Panc1 (cell line): ENCODE measurements around the gene DGKG. TPM values are rescaled to one million over a fixed set of nuclear protein-coding genes. Genes with fewer than 3 reads are reported as not detected.

Source experiments
- ATAC-seq: fragments of 200-7000 bp; cut with Tn5 transposase; 2 replicates; pipeline ENCODE4 v1.9.1; 2020; ENCODE audit warnings: mild to moderate bottlenecking, moderate library complexity
- BruUV-seq: library from RNA; stranded (reverse); fragments of 400-500 nt; replicated peaks from 2 replicates; lab custom pipeline; 2021; lab: Mats Ljungman, UMichigan
- CTCF ChIA-PET: fragments of 300-600 bp; sonication (Branson Sonifier 250); formaldehyde crosslinking; loops from one replicate; lab custom pipeline; 2022; ENCODE audit warnings: antibody characterized with exemption; lab: Charles Lee
- POLR2A ChIA-PET: fragments of 300-600 bp; sonication (Branson Sonifier 250); formaldehyde crosslinking; loops from one replicate; lab custom pipeline; 2022; ENCODE audit warnings: antibody characterized with exemption; lab: Charles Lee
- DNase-seq: peaks from one replicate; pipeline ENCODE4 v3.0.0-alpha.2; 2010; ENCODE audit warnings: low read depth, low spot score
- H3K27ac ChIP-seq: 2 replicates; pipeline ENCODE4 v1.5.1; 2011; ENCODE audit warnings: mild to moderate bottlenecking, low read length, inconsistent platforms
- H3K27me3 ChIP-seq: fragments of 200-500 bp; sonication (Bioruptor generic); 2 replicates; pipeline ENCODE4 v1.6.0; 2014; ENCODE audit warnings: low read length, inconsistent platforms; ENCODE audit not compliant: control insufficient read depth, insufficient read depth
- H3K36me3 ChIP-seq: fragments of 200-500 bp; sonication (Bioruptor generic); 2 replicates; pipeline ENCODE4 v1.5.1; 2014; ENCODE audit warnings: inconsistent platforms, mild to moderate bottlenecking, low read length, moderate library complexity; ENCODE audit not compliant: control insufficient read depth, insufficient read depth
- H3K4me1 ChIP-seq: 2 replicates; pipeline ENCODE4 v1.5.1; 2011; ENCODE audit warnings: inconsistent platforms, mild to moderate bottlenecking, low read length, moderate library complexity; ENCODE audit not compliant: control insufficient read depth, insufficient read depth
- H3K4me3 ChIP-seq, 2 experiments: 2 replicates each; pipeline ENCODE4 v1.5.1; 2011 to 2012; ENCODE audit warnings: low read depth in 2 of 2, low read length in 2 of 2, mild to moderate bottlenecking in 2 of 2, inconsistent platforms in 1 of 2, moderate library complexity in 1 of 2
- H3K9me3 ChIP-seq: fragments of 200-500 bp; sonication (Bioruptor generic); 2 replicates; pipeline ENCODE4 v1.5.1; 2014; ENCODE audit warnings: low read depth, mild to moderate bottlenecking, inconsistent platforms, low read length, moderate library complexity; ENCODE audit not compliant: control insufficient read depth, insufficient read depth
- POLR2AphosphoS5 ChIP-seq: IDR thresholded peaks from 2 replicates; pipeline ENCODE4 v1.6.1; 2012; ENCODE audit warnings: mild to moderate bottlenecking, low read depth, low read length, moderate library complexity
- SIN3A ChIP-seq: IDR thresholded peaks from 2 replicates; pipeline ENCODE4 v1.6.1; 2012; ENCODE audit warnings: low read depth, mild to moderate bottlenecking, low read length, moderate library complexity, borderline replicate concordance; ENCODE audit not compliant: insufficient read depth
- TCF7L2 ChIP-seq: IDR thresholded peaks from 2 replicates; pipeline ENCODE4 v1.6.1; 2011; ENCODE audit warnings: mild to moderate bottlenecking, low read depth, low read length, inconsistent platforms
- in situ Hi-C: cut with HindIII; loops from 2 replicates; pipeline ENCODE4 v1.10.0; 2016; ENCODE audit warnings: low sequenced_read_pairs, low pct_unique_long_range_greater_than_20kb
- intact Hi-C: fragments of 100-400 bp; cut with micrococcal nuclease; formaldehyde crosslinking; loops from one replicate; pipeline ENCODE4 v1.10.0; 2022; ENCODE audit not compliant: unreplicated experiment
- total RNA-seq: library from RNA; stranded (reverse); gene quantifications from one replicate; pipeline ENCODE4 v1.2.1, GENCODE V29; 2021; ENCODE audit not compliant: unreplicated experiment
- TF ChIP-seq, protein P1 (sequence below): fragments of 450-650 bp; IDR thresholded peaks from 2 replicates; pipeline ENCODE4 v1.5.1; 2017; ENCODE audit warnings: mild to moderate bottlenecking
- TF ChIP-seq, protein P2 (sequence below), 2 experiments: IDR thresholded peaks; 2 replicates each; pipeline ENCODE4 v1.6.1; 2011 to 2012; ENCODE audit warnings: low read depth in 2 of 2, control low read depth in 1 of 2, low read length in 1 of 2, mild to moderate bottlenecking in 1 of 2, moderate library complexity in 1 of 2; ENCODE audit not compliant: insufficient read depth in 1 of 2

The DGKG gene
- total RNA-seq, 1 experiment from 2014 or later: 0.46 TPM

DNA sequence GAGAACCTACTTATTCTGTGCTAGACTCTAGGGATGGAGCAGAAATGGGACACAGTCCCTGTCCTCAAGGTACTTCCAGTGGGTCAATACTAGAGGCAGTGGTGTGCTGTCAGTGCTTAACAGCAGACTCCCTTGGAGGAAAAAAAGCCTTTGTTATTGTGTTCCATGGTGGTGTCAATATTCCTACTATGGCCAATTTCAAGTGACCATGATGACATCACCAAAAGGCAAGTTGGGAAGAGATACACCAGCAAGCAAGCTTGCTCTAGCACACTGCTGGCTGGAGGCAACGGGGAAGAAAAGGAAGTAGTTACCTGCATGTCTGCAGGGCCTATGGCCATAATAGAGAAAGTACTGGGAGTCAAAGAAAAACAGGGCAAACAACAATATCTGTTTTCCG is 163.6 kb downstream of the DGKG start:
- ChIA-PET POLR2A (no interaction called here), CTCF (interaction anchor here (0.6 kb wide), 1 partner anchor 96 kb away, joined by 4 read pairs; no protein-coding TSS in a partner anchor)
- Histone ChIP-seq H3K27me3 (peaks cover 18% of the 10 kb centered on the region), H3K4me1 (no peaks in the 10 kb centered on the region), H3K4me3 (no peak overlapping the region), H3K9me3 (no peaks in the 10 kb centered on the region), H3K27ac (no peak overlapping the region), H3K36me3 (no peaks in the 10 kb centered on the region)
- DNase-seq: no peak
- ATAC-seq: no peak
- intact Hi-C loops (no loop called here), in situ Hi-C loops (no loop called here)
- no TSS peak for BruUV-seq
- no peak for TF ChIP-seq SIN3A
- TF ChIP-seq, protein P1, sequence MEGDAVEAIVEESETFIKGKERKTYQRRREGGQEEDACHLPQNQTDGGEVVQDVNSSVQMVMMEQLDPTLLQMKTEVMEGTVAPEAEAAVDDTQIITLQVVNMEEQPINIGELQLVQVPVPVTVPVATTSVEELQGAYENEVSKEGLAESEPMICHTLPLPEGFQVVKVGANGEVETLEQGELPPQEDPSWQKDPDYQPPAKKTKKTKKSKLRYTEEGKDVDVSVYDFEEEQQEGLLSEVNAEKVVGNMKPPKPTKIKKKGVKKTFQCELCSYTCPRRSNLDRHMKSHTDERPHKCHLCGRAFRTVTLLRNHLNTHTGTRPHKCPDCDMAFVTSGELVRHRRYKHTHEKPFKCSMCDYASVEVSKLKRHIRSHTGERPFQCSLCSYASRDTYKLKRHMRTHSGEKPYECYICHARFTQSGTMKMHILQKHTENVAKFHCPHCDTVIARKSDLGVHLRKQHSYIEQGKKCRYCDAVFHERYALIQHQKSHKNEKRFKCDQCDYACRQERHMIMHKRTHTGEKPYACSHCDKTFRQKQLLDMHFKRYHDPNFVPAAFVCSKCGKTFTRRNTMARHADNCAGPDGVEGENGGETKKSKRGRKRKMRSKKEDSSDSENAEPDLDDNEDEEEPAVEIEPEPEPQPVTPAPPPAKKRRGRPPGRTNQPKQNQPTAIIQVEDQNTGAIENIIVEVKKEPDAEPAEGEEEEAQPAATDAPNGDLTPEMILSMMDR: no peak
- TF ChIP-seq, protein P2, sequence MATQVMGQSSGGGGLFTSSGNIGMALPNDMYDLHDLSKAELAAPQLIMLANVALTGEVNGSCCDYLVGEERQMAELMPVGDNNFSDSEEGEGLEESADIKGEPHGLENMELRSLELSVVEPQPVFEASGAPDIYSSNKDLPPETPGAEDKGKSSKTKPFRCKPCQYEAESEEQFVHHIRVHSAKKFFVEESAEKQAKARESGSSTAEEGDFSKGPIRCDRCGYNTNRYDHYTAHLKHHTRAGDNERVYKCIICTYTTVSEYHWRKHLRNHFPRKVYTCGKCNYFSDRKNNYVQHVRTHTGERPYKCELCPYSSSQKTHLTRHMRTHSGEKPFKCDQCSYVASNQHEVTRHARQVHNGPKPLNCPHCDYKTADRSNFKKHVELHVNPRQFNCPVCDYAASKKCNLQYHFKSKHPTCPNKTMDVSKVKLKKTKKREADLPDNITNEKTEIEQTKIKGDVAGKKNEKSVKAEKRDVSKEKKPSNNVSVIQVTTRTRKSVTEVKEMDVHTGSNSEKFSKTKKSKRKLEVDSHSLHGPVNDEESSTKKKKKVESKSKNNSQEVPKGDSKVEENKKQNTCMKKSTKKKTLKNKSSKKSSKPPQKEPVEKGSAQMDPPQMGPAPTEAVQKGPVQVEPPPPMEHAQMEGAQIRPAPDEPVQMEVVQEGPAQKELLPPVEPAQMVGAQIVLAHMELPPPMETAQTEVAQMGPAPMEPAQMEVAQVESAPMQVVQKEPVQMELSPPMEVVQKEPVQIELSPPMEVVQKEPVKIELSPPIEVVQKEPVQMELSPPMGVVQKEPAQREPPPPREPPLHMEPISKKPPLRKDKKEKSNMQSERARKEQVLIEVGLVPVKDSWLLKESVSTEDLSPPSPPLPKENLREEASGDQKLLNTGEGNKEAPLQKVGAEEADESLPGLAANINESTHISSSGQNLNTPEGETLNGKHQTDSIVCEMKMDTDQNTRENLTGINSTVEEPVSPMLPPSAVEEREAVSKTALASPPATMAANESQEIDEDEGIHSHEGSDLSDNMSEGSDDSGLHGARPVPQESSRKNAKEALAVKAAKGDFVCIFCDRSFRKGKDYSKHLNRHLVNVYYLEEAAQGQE (IDR thresholded peaks at IDR 0.05; ENCODE audit: insufficient read depth in 1 of 2, low read depth in 2 of 2, low read length in 1 of 2): no peak
- no peak for TF ChIP-seq POLR2AphosphoS5
- TF ChIP-seq TCF7L2: no peak

DNA sequence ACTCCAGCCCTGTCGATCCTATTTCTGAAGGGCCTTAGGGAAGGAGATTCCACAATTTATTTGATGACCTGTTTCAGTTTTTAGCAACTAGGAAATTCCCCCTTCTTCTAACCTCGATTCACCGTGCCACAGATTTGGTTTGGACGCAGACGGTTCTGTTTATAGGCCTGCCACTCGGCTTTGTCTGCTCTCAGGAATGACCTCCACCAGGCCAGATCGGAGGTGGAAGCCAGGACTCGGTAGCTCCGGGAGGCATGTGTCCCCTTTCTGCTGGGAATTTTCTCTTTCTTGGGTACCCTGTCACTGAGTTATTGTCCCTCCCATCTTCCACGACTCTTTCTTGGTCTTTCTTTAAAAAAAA is 167.6 kb downstream of the DGKG start:
- in situ Hi-C loops: no loop called here
- no peak for ATAC-seq
- Histone ChIP-seq H3K4me1 (no peaks in the 10 kb centered on the region), H3K27ac (no peak overlapping the region), H3K27me3 (peaks cover 28% of the 10 kb centered on the region), H3K4me3 (no peak overlapping the region), H3K36me3 (no peaks in the 10 kb centered on the region), H3K9me3 (no peaks in the 10 kb centered on the region)
- ChIA-PET POLR2A (no interaction called here), CTCF (no interaction called here)
- TF ChIP-seq TCF7L2 (no peak), POLR2AphosphoS5 (no peak), SIN3A (no peak)
- TF ChIP-seq, protein P1: no peak
- TF ChIP-seq, protein P2 (IDR thresholded peaks at IDR 0.05; ENCODE audit: insufficient read depth in 1 of 2, low read depth in 2 of 2, low read length in 1 of 2): no peak
- intact Hi-C loops: no loop called here
- no peak for DNase-seq
- BruUV-seq: no TSS peak
